Keratinocyte (primary cell): ENCODE data around the gene DRD5.

Experiments
- CTCF ChIP-seq, 3 experiments: IDR thresholded peaks in 1 of 3; conservative IDR thresholded peaks in 1 of 3; optimal IDR thresholded peaks in 1 of 3; 2 replicates in 2 of 3; 3 replicates in 1 of 3; pipeline versions ENCODE3 to v1.5.1; 2011; ENCODE audit warnings: low read length in 3 of 3, mild to moderate bottlenecking in 3 of 3, moderate library complexity in 2 of 3, control low read depth in 1 of 3, inconsistent platforms in 1 of 3; ENCODE audit not compliant: insufficient read depth in 2 of 3; ENCODE audit errors: extremely low read depth in 1 of 3
- EZH2 ChIP-seq: IDR thresholded peaks from one replicate; pipeline ENCODE4 v1.6.1; 2012; ENCODE audit warnings: inconsistent platforms, mild to moderate bottlenecking, low read length, moderate library complexity

GRCh38 chr4:9782136-9782436, 652 bp downstream of the DRD5 start:
- no peak for TF ChIP-seq CTCF (optimal IDR thresholded peaks at IDR 0.05 in 1 of 3, IDR thresholded peaks at IDR 0.05 in 1 of 3, conservative IDR thresholded peaks at IDR 0.05 in 1 of 3; ENCODE audit: extremely low read depth in 1 of 3, insufficient read depth in 2 of 3, low read length in 3 of 3)
- no peak for TF ChIP-seq EZH2
